Vagina (tissue), 2 donors: ENCODE results near the gene GYG2. TPM values are rescaled to one million over a fixed set of nuclear protein-coding genes. Genes with fewer than 3 reads are reported as not detected.

Experiments used
- DNase-seq, 2 donors: peaks; one replicate each; pipeline ENCODE4 v3.0.0-alpha.2; 2017; ENCODE audit errors: extremely low spot score in 2 of 2
- H3K27ac ChIP-seq: fragments of 200-600 bp; sonication (generic); one replicate; pipeline ENCODE4 v1.5.1; 2019
- H3K27me3 ChIP-seq: fragments of 200-600 bp; sonication (generic); one replicate; pipeline ENCODE4 v1.5.1; 2019
- H3K36me3 ChIP-seq, 2 donors: fragments of 200-600 bp; sonication (generic); one replicate each; pipeline ENCODE4 v1.5.1; 2017 to 2019
- H3K4me1 ChIP-seq: fragments of 200-600 bp; sonication (generic); one replicate; pipeline ENCODE4 v1.5.1; 2019
- H3K4me3 ChIP-seq, 2 donors: fragments of 200-600 bp; sonication (generic); 1 replicate in 1 of 2; 2 replicates in 1 of 2; pipeline ENCODE4 v1.5.1; 2016 to 2019
- H3K9me3 ChIP-seq: fragments of 200-600 bp; sonication (generic); one replicate; pipeline ENCODE4 v1.5.1; 2019
- POLR2A ChIP-seq, 2 donors: fragments of 450-650 bp; IDR thresholded peaks; one replicate each; pipeline ENCODE4 v1.6.1; 2017; ENCODE audit warnings: antibody characterized with exemption in 2 of 2, mild to moderate bottlenecking in 2 of 2, moderate library complexity in 2 of 2
- POLR2AphosphoS5 ChIP-seq, 2 donors: sonication (generic); formaldehyde crosslinking; IDR thresholded peaks; one replicate each; pipeline ENCODE4 v1.9.0; 2017; ENCODE audit warnings: antibody characterized with exemption in 2 of 2, mild to moderate bottlenecking in 2 of 2, low read depth in 1 of 2; ENCODE audit not compliant: insufficient read depth in 1 of 2
- intact Hi-C: fragments of 100-400 bp; cut with DNase I; formaldehyde crosslinking; loops from one replicate; pipeline ENCODE4 v1.15.1; 2023
- total RNA-seq: library from RNA; depleted of rRNA; stranded (reverse); fragments of >200 nt; gene quantifications from one replicate; pipeline ENCODE4 v1.2.3, GENCODE V29; 2016
- TF ChIP-seq, protein P1 (sequence below), 3 experiments: fragments of 450-650 bp in 2 of 3; fragments of 200-600 bp in 1 of 3; sonication (generic) in 1 of 3; IDR thresholded peaks; one replicate each; pipeline ENCODE4 v1.5.1; 2017 to 2019; ENCODE audit warnings: antibody characterized with exemption in 3 of 3, mild to moderate bottlenecking in 2 of 3, moderate library complexity in 2 of 3

The GYG2 gene
- total RNA-seq, 1 donor from 2014 or later = 15.7 TPM

DNA sequence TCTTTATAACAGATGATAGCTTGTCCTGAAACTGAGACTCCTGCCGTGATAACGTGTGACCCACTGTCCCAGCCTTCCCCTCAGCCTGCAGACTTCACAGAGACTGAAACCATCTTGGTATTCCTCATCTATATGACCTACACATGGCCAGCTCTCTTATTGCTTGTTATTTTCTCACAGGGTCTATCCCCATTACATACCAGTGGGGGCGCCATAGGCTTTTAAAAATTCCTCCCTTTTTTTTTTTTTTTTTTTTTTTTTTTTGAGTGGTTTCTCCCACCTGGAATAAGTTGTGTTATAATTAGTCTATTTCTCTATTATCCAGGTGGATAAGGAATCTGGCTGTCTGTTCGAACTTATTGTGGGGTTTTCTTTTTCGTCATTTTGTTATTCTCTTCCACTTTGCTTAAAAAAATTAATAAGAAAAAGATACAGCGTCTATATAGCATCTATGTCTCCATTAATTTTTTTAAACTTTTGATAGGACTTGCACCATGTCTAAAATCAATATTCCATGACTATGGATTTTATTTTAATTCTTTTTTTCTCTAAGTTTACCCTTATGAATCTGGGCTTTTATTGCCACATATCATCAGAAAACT lies 47.2 kb downstream of the GYG2 start:
- no peak for DNase-seq
- H3K4me3 ChIP-seq = no peak overlapping the region
- TF ChIP-seq POLR2A (IDR thresholded peaks at IDR 0.05) (no peak), POLR2AphosphoS5 (IDR thresholded peaks at IDR 0.05; ENCODE audit: insufficient read depth in 1 of 2, low read depth in 1 of 2) (no peak)
- TF ChIP-seq, protein P1, sequence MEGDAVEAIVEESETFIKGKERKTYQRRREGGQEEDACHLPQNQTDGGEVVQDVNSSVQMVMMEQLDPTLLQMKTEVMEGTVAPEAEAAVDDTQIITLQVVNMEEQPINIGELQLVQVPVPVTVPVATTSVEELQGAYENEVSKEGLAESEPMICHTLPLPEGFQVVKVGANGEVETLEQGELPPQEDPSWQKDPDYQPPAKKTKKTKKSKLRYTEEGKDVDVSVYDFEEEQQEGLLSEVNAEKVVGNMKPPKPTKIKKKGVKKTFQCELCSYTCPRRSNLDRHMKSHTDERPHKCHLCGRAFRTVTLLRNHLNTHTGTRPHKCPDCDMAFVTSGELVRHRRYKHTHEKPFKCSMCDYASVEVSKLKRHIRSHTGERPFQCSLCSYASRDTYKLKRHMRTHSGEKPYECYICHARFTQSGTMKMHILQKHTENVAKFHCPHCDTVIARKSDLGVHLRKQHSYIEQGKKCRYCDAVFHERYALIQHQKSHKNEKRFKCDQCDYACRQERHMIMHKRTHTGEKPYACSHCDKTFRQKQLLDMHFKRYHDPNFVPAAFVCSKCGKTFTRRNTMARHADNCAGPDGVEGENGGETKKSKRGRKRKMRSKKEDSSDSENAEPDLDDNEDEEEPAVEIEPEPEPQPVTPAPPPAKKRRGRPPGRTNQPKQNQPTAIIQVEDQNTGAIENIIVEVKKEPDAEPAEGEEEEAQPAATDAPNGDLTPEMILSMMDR (IDR thresholded peaks at IDR 0.05) = no peak
- no peaks in the 10 kb centered on the region for H3K9me3 ChIP-seq
- no peaks in the 10 kb centered on the region for H3K4me1 ChIP-seq
- H3K27ac ChIP-seq = no peak overlapping the region
- intact Hi-C loops = no loop called here
- H3K27me3 ChIP-seq = no peaks in the 10 kb centered on the region
- no peaks in the 10 kb centered on the region for H3K36me3 ChIP-seq

DNA sequence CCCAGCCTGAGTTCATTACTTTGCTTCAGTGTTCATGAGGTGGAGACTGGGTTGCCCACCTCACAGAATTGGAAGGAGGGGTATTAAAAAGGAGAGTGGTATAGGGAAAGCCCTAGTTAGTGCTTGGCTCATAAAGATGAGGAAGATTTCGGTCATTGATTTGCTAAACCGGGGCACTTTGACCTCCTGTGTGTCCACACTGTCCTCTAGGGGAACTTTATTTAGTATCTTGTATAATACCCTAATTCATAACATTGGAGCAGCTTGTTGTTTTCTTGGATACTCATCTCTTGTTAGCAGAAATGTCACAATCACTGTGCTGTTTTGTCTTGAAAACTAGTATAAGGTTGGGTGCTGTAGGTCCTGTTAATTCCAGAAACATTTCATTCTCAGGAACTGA lies 49.8 kb downstream of the GYG2 start:
- TF ChIP-seq POLR2A (IDR thresholded peaks at IDR 0.05) (no peak), POLR2AphosphoS5 (IDR thresholded peaks at IDR 0.05; ENCODE audit: insufficient read depth in 1 of 2, low read depth in 1 of 2) (no peak)
- intact Hi-C loops = no loop called here
- Histone ChIP-seq H3K9me3 (no peaks in the 10 kb centered on the region), H3K4me1 (no peaks in the 10 kb centered on the region), H3K36me3 (no peaks in the 10 kb centered on the region), H3K27me3 (no peaks in the 10 kb centered on the region), H3K27ac (no peak overlapping the region), H3K4me3 (no peak overlapping the region)
- no peak for DNase-seq

DNA sequence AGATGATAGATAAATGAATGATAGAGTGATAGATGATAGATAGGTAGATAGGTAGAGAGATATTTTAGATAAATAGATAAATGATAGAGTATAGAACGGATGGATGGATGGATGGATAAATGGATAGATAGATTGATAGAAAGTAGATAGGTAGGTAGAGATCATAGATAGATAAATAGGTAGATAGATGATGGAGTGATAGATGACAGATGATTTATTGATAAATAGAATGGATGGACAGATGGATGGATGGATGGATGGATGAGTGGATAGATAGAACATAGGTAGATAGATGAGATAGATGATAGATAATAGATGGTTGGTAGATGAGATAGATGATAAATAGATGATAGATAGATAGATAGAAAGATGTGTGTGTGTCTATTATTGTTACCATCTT lies 50.9 kb downstream of the GYG2 start:
- Histone ChIP-seq H3K27me3 (no peaks in the 10 kb centered on the region), H3K9me3 (no peaks in the 10 kb centered on the region), H3K36me3 (no peaks in the 10 kb centered on the region), H3K4me1 (no peaks in the 10 kb centered on the region), H3K4me3 (no peak overlapping the region), H3K27ac (no peak overlapping the region)
- intact Hi-C loops = no loop called here
- DNase-seq = no peak
- TF ChIP-seq POLR2A (IDR thresholded peaks at IDR 0.05) (no peak), POLR2AphosphoS5 (IDR thresholded peaks at IDR 0.05; ENCODE audit: insufficient read depth in 1 of 2, low read depth in 1 of 2) (no peak)
- TF ChIP-seq, protein P1 (IDR thresholded peaks at IDR 0.05) = no peak

DNA sequence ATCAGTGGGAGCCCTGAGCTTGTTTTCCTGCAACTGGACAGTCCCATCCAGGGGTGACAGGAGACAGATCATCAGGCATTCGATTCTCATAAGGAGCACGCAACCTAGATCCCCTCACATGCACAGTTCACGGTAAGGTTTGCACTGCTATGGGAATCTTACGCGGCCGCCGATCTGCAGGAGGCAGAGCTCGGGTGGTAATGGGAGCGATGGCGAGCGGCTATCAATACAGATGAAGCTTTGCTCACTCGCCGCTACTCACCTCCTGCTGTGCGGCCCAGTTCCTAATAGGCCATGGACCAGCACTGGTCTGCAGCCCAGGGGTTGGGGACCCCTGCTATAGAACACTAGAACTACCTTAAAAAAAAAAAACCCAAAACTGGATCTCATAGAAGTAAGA lies 55.0 kb downstream of the GYG2 start:
- TF ChIP-seq POLR2AphosphoS5 (IDR thresholded peaks at IDR 0.05; ENCODE audit: insufficient read depth in 1 of 2, low read depth in 1 of 2) (no peak), POLR2A (IDR thresholded peaks at IDR 0.05) (no peak)
- TF ChIP-seq, protein P1 (IDR thresholded peaks at IDR 0.05) = no peak
- peaks cover under 1% of the 10 kb centered on the region for H3K4me1 ChIP-seq
- H3K27me3 ChIP-seq = no peaks in the 10 kb centered on the region
- H3K4me3 ChIP-seq = no peak overlapping the region
- intact Hi-C loops = no loop called here
- no peaks in the 10 kb centered on the region for H3K36me3 ChIP-seq
- DNase-seq = no peak
- H3K9me3 ChIP-seq = no peaks in the 10 kb centered on the region
- no peak overlapping the region for H3K27ac ChIP-seq

DNA sequence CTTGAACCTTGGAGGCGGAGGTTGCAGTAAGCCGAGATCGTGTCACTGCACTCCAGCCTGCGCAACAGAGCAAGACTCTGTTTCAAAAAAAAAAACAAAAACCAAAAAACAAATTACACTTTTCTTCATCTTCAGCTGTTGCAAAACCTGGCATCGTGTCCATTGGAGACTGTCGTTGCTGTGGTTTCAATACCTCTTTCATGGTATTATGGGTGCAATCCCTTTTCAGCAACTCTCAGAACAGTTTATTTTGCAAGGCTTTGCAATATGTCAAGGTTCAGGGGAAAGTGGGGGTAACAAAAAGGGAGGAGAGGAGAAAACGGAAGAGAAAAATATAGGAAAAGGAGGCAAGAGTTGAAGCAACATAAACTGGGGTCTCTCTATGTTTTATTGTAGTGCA lies 59.6 kb downstream of the GYG2 start:
- H3K36me3 ChIP-seq = no peaks in the 10 kb centered on the region
- TF ChIP-seq POLR2A (IDR thresholded peaks at IDR 0.05) (no peak), POLR2AphosphoS5 (IDR thresholded peaks at IDR 0.05; ENCODE audit: insufficient read depth in 1 of 2, low read depth in 1 of 2) (no peak)
- TF ChIP-seq, protein P1 (IDR thresholded peaks at IDR 0.05) = no peak
- H3K9me3 ChIP-seq = no peaks in the 10 kb centered on the region
- peaks cover 19% of the 10 kb centered on the region for H3K4me1 ChIP-seq
- H3K4me3 ChIP-seq = no peak overlapping the region
- no peak for DNase-seq
- intact Hi-C loops = no loop called here
- H3K27me3 ChIP-seq = no peaks in the 10 kb centered on the region
- H3K27ac ChIP-seq = no peak overlapping the region
